Measurements from ENCODE around the gene LDLRAD3.
"Not testable (repeated sequence)": the region's sequence is repeated elsewhere in the genome, so short reads cannot be mapped to it uniquely, and the experiment has no call there.

The LDLRAD3 gene

DNA sequence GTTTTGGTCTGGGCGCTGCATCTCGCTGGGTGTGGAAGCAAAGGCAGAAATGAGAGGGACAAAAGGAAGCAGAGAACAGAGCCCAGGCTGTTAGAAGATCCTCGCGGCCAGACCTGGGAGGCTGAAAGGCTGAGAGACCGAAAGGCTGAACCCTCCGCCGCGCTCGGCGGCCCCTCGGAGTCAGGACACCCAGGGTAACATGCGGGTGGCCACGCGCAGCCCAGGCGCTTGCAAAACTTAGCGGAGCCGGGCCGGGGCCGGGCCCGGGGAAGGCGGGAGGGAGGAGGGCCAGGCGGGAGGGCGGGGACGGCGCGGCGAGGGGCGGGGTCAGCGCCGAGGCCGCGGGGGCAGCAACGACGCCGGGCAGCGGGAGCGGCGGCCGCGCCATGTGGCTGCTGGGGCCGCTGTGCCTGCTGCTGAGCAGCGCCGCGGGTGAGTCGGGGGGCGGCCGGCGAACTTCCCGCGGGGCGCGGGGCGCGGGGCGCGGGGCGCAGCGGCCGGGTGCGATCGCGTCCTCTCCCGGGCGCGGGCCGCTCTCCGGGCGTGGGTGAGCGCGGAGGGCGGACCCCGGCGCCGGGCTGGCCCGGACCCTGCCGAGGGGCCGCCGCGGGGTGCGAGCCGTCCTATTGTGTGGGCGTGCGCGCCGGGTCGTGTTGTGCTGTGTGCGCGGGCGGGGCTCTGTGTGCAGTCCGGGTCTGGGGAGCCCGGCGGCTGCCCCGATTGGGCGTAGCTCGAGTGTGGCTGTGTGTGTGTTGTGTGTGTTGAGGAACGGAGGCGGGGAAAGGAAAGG, at the start of gene LDLRAD3:
TSS of gene LDLRAD3 (plus strand) at position 350 of the 790 bp plus-strand sequence. CDS start at position 387, 37 bp downstream.
- DNase-seq (ENCODE audit: low read depth, low spot score), result no peak
- peak within 1 kb of the TSS; percentile 25 for H3K27ac ChIP-seq

GRCh38 chr11:35897019-35897418, 46.8 kb upstream of the LDLRAD3 start:
- no peak overlapping the region for H3K27ac ChIP-seq
- DNase-seq (ENCODE audit: low read depth, low spot score), result no peak

- DNase-seq (ENCODE audit: low read depth, low spot score), result no peak
- no peak overlapping the region for H3K27ac ChIP-seq
Measured at GRCh38 chr11:35902961-35903360, 40.9 kb upstream of the LDLRAD3 start.

DNA sequence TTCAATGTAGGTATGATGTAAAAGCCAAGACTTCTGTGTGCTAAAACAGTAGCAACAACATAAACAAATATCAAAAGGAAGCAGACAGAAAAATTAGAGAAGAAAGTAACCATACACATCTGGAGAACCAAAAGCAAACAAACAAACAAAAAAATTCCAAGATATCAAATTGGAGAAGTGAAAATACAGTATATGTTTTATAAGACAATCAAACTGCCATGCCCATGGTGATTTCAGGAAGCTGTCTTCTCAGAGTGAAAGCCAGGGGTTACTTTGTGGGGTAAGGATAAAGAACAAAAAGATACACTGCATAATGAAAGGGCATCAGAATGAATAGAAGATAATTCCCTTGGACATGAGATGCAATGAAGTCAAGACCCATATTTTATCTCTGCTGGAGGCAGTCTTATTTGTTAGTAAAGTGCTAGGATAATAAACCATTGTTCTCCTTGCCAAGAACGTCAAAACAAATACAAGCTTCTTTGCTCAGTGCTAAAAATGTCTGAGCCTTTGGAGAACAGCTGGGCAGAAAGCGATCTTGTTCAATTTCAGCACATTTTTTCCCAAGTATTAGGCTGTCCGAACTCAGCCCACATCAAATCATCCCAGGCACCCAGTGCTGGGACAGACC, 38.1 kb upstream of the LDLRAD3 start:
- DNase-seq (ENCODE audit: low read depth, low spot score), result no peak
- H3K27ac ChIP-seq, result no peak overlapping the region

DNA sequence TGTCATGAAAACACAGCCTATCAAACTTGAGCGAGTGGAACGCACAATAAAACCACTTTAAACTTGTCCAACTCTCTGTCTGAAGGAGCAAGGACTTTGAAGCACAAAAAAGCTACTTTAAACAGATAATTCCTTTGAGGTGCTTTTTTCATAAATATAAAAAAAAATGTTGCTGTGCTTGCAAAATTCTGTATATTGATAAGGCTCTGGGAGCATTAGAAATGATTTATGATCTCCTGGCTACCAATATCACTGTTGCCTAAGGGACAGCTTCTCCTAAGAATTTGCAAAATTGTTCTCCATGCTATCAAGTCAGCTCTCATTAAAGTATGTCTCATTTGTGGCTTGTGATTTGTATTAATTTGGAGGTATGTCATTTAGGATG, 37.6 kb upstream of the LDLRAD3 start:
- H3K27ac ChIP-seq, result no peak overlapping the region
- no peak for DNase-seq (ENCODE audit: low read depth, low spot score)

GRCh38 chr11:35906681-35907080, 37.2 kb upstream of the LDLRAD3 start:
- no peak overlapping the region for H3K27ac ChIP-seq
- no peak for DNase-seq (ENCODE audit: low read depth, low spot score)

DNA sequence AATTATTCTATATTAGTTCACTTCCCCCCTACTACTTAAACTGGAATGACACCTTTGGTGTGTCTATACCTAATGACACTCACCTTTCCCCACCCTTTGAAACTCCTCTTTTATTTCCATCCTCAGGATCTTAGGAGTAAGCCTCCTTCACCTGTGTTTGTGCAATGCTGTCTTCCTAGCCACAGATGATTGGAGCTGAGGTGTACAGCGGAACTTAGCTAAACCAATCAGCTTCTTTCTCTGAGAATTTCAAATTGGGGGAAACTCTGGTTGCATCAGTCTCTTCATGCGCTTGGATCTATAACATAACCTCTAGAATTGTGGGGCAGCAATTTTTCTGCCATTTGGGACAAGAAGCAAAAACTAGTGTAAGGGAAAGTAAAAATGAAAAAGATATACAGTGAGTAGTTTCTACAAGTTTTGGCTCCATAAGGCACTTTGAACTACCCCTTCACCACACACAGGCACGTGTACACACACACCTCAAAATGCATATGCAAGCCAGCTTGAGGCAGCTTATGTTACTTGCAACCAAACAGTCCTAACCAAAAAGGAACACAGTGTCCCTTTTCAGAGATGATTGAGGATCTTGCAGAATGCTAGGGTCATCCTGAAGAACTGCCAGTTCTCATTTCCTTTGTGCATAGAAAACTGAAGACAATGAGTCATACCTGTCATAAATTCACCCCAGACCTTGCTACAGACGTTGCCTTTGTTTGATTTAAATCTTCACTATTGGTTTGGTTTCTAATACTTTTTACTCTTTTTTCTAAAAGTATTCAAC, 36.0 kb upstream of the LDLRAD3 start:
- peak overlapping the region; percentile 51 for H3K27ac ChIP-seq
- no peak for DNase-seq (ENCODE audit: low read depth, low spot score)

DNA sequence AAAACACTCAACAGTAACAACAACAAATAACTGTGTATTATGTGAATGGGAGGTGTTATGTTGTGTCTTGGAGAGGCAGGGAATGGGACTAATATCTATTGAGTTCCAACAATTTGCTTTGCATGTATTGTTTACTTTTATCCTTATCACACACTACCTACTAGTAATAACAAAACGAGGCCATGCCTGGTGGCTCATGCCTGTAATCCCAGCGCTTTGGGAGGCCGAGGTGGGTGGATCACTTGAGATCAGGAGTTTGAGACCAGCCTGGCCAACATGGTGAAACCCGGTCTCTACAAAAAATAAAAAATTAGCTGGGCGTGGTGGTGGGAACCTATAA, 35.5 kb upstream of the LDLRAD3 start:
- DNase-seq (ENCODE audit: low read depth, low spot score), result not testable (repeated sequence)
- H3K27ac ChIP-seq, result peak overlapping the region; percentile 51

GRCh38 chr11:35909511-35910265, 34.2 kb upstream of the LDLRAD3 start:
- H3K27ac ChIP-seq, result no peak overlapping the region
- no peak for DNase-seq (ENCODE audit: low read depth, low spot score)

DNA sequence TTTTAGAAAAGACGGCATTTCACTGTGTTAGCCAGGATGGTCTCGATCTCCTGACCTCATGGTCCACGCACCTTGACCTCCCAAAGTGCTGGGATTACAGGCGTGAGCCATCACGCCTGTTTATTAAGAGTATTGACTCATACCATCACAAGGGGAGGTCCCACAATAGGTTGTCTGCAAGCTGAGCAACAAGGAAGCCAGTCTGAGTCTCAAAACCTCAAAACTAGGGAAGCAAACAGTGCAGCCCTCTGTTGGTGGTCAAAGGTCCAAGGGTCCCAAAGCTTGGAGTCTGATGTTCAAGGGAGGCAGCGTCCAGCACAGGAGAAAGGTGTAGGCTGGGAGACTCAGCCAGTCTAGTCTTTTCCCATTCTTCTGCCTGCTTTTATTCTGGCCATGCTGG, 32.8 kb upstream of the LDLRAD3 start:
- no peak for DNase-seq (ENCODE audit: low read depth, low spot score)
- H3K27ac ChIP-seq, result no peak overlapping the region

DNA sequence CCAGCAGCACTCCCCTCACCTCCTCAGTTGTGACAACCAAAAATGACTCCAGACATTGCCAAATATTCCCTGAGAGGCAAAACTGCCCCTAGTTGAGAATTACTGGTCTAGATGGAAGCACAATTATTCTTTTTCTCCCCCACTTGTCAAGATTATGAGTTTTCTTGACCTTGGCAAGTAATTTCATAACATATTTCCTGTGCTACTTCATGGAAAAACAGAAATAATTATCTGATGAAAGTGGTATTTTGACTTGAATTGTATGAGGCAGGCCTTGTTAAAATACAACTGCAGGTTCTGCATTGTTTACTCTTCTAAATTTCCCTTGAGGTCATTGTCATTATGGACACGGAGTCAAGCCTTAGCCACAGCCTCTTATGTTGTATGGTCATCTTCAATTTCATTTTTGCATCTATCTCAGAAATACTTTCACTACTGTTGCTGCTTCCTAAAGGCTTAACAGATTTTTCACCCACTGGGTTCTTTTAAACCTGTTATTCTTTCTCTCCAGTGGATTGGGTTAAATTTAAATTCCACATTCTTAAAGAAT, 32.2 kb upstream of the LDLRAD3 start:
- H3K27ac ChIP-seq, result no peak overlapping the region
- DNase-seq (ENCODE audit: low read depth, low spot score), result no peak

GRCh38 chr11:35912436-35912835, 31.4 kb upstream of the LDLRAD3 start:
- H3K27ac ChIP-seq; DNase-seq (ENCODE audit: low read depth, low spot score): not testable (repeated sequence)

DNA sequence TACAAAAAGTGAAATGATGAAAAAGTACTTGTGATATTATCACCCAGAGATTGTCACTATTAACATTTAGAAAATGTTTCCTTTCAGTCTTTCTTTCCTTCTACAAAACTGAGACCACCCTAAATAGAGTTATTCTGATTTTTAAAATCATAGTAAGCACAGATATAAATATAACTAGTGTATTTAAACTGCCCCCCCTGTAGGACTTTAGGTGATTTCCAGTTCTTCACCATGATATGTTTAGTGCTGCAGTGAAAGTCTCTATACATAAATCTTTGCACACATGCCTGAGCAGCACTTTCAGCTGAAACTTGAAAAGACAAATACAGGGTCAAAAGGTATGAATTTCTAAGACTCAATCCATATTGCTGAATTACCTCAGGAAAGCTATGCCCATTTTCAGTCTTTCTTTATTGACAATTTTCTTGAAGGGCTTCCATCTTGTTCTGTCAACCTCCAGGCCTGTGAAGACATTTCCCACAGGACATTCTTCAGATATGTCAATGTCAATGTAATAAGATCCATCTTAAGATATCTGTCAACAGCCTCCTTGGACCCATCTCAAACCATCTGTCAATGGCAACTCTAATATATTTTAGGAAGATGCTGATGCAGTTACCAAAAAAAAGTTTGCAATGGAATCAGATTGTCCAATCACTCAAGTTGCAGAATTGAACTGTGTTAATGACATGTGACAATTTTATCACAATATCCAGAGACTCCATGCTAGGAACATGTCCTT, 30.8 kb upstream of the LDLRAD3 start:
- no peak for DNase-seq (ENCODE audit: low read depth, low spot score)

DNA sequence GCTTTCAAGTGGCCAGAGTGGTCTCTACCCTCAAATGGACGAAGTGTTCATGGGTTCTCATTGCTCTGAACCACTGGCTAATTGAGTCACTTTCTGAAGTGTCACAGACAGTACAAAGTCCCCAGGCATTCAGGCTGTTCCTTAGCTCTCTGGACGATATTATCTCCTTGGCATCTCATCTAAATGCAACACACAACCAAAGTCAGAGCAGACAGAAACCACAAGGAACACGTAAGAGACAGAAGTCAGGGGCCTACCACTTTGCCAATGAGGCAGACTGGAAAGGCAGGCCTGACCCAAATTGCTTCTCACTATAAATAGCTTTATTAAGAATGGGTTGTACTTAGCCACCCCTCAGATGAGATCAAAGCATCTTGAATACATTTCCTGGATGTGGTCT, 29.0 kb upstream of the LDLRAD3 start:
- no peak overlapping the region for H3K27ac ChIP-seq
- no peak for DNase-seq (ENCODE audit: low read depth, low spot score)

More for the DNA sequence above, 30.8 kb upstream of the LDLRAD3 start:
- H3K27ac ChIP-seq, result no peak overlapping the region

DNA sequence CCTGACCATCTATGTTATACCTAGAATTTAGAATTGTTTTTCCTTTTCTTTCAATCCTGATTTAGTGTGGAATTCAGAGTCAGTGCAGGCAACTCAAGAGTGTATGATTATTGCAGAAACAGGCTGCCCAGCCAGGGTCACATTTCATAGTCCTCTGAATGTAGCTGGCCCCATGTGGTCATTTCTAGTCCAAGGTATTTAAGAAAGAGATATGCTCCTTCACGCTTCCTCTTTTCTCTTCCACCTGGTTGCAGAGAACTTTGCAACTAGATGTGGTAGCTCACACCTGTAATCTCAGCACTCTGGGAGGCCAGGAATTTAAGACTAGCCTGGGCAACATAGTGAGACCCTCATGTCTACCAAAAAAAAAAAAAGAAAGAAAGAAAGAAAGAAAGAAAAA, 27.6 kb upstream of the LDLRAD3 start:
- DNase-seq (ENCODE audit: low read depth, low spot score), result no peak
- H3K27ac ChIP-seq, result no peak overlapping the region

GRCh38 chr11:35917676-35918075, 26.2 kb upstream of the LDLRAD3 start:
- no peak overlapping the region for H3K27ac ChIP-seq
- DNase-seq (ENCODE audit: low read depth, low spot score), result no peak

GRCh38 chr11:35918716-35919115, 25.1 kb upstream of the LDLRAD3 start:
- no peak for DNase-seq (ENCODE audit: low read depth, low spot score)
- H3K27ac ChIP-seq, result no peak overlapping the region

DNA sequence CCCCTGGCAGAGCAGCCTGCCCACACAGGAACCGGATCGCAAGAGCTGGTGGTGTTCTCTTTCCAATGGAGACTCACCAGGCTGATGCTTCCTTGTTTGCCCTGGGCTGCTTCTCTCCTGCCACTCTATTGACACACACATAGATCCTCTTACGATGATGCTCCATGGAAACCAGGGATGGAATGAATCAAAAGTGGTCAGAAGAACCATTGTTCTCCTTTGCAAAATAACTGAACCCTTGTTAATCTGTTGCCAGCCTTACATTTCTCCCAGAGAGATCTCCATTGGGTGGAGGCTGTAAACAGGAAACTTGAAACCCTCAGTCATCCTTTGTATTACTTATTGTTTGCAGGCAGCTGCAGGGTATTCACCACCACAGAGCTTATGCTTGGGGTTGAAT, 24.6 kb upstream of the LDLRAD3 start:
- H3K27ac ChIP-seq, result no peak overlapping the region
- no peak for DNase-seq (ENCODE audit: low read depth, low spot score)

- no peak for DNase-seq (ENCODE audit: low read depth, low spot score)
Measured at GRCh38 chr11:35923452-35923851, 20.4 kb upstream of the LDLRAD3 start.

GRCh38 chr11:35924811-35925210, 19.1 kb upstream of the LDLRAD3 start:
- no peak for DNase-seq (ENCODE audit: low read depth, low spot score)
- H3K27ac ChIP-seq, result no peak overlapping the region

More at GRCh38 chr11:35923452-35923851, 20.4 kb upstream of the LDLRAD3 start:
- H3K27ac ChIP-seq, result no peak overlapping the region

All from epithelial cell of prostate (primary cell).